Thoracic aorta (tissue), 2 donors: Measurements from ENCODE around the gene ZBTB5. TPM values are rescaled to one million over a fixed set of nuclear protein-coding genes. Genes with fewer than 3 reads are reported as not detected.

Source experiments
- ATAC-seq: fragments of 150-250 bp; one replicate; pipeline ENCODE4 v1.8.0; 2017; ENCODE audit warnings: low read depth; ENCODE audit not compliant: insufficient number of reproducible peaks, low FRiP score
- DNase-seq: peaks from one replicate; pipeline ENCODE4 v3.0.0-alpha.2; 2020; ENCODE audit warnings: low spot score
- H3K27ac ChIP-seq, 2 donors: fragments of 200-600 bp; sonication (generic); 1 replicate in 1 of 2; 2 replicates in 1 of 2; pipeline ENCODE4 v1.5.1; 2016; ENCODE audit warnings: mild to moderate bottlenecking in 2 of 2, moderate library complexity in 2 of 2
- H3K27me3 ChIP-seq: fragments of 200-600 bp; sonication (generic); replicated peaks from 2 replicates; pipeline ENCODE4 v1.6.0; 2016; ENCODE audit warnings: mild to moderate bottlenecking; ENCODE audit not compliant: insufficient read depth
- H3K36me3 ChIP-seq: fragments of 200-600 bp; sonication (generic); one replicate; pipeline ENCODE4 v1.5.1; 2016
- H3K4me1 ChIP-seq, 2 donors: fragments of 200-600 bp; sonication (generic); 1 replicate in 1 of 2; 2 replicates in 1 of 2; pipeline versions ENCODE4 v1.5.1 to v1.6.0; 2016; ENCODE audit warnings: low read depth in 2 of 2, mild to moderate bottlenecking in 1 of 2; ENCODE audit not compliant: control insufficient read depth in 1 of 2
- H3K4me3 ChIP-seq: fragments of 200-600 bp; sonication (generic); 2 replicates; pipeline ENCODE4 v1.5.1; 2016; ENCODE audit warnings: mild to moderate bottlenecking
- H3K9me3 ChIP-seq: fragments of 200-600 bp; sonication (generic); 2 replicates; pipeline ENCODE4 v1.5.1; 2016
- CTCF ChIP-seq: fragments of 200-600 bp; sonication (generic); IDR thresholded peaks from one replicate; pipeline ENCODE4 v1.5.1; 2019; ENCODE audit warnings: antibody characterized with exemption
- total RNA-seq, 2 donors: library from RNA; depleted of rRNA; stranded (reverse); fragments of >200 nt; gene quantifications; one replicate each; pipeline versions ENCODE4 v1.1.0 to v1.2.3, GENCODE V29; 2016

Gene ZBTB5
- total RNA-seq, 2 donors from 2014 or later, result 8.3 to 15.0 TPM

DNA sequence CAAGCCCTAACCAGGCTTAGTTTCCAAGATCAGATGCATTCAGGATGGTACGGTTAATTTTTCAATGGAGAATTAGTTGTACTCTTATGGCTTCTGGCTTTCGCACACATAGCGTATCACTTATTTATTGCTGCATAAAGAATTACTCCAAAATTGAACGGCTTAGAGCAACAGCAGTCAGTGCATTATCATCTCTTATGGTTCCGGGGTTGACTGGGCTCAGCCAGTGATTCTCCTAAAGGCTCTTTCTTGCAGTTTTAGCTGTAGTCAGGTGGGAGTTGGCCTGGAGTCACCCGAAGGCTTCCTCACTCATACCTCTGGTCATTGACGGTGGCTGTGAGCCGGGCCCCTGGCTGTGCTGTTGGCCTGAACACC is 43.3 kb downstream of the ZBTB5 start:
- no peak for ATAC-seq
- H3K27ac ChIP-seq, result peak overlapping the region; percentile 59 to 71
- no peaks in the 10 kb centered on the region for H3K9me3 ChIP-seq
- peak overlapping the region; percentile 95 for H3K4me3 ChIP-seq
- no peak for TF ChIP-seq CTCF
- DNase-seq, result no peak
- peaks cover 11 to 31% of the 10 kb centered on the region in 2 donors for H3K4me1 ChIP-seq
- no peaks in the 10 kb centered on the region for H3K27me3 ChIP-seq
- H3K36me3 ChIP-seq, result no peaks in the 10 kb centered on the region

- no peaks in the 10 kb centered on the region for H3K36me3 ChIP-seq
- no peak for ATAC-seq
- H3K4me1 ChIP-seq, result peaks cover 11 to 29% of the 10 kb centered on the region in 2 donors
- no peak overlapping the region for H3K27ac ChIP-seq
- DNase-seq, result no peak
- H3K4me3 ChIP-seq, result no peak overlapping the region
- H3K27me3 ChIP-seq, result no peaks in the 10 kb centered on the region
- no peaks in the 10 kb centered on the region for H3K9me3 ChIP-seq
- TF ChIP-seq CTCF, result no peak
These were observed 44.7 kb downstream of the ZBTB5 start for GRCh38 chr9:37420271-37421215.

GRCh38 chr9:37419204-37419603 is 46.0 kb downstream of the ZBTB5 start:
- ATAC-seq, result no peak
- H3K27me3 ChIP-seq, result no peaks in the 10 kb centered on the region
- no peaks in the 10 kb centered on the region for H3K9me3 ChIP-seq
- no peak overlapping the region for H3K27ac ChIP-seq
- TF ChIP-seq CTCF, result no peak
- no peak overlapping the region for H3K4me3 ChIP-seq
- no peaks in the 10 kb centered on the region for H3K36me3 ChIP-seq
- no peak for DNase-seq
- peaks cover 11 to 25% of the 10 kb centered on the region in 2 donors for H3K4me1 ChIP-seq

- Histone ChIP-seq H3K36me3 (no peaks in the 10 kb centered on the region), H3K27me3 (no peaks in the 10 kb centered on the region), H3K4me3 (no peak overlapping the region), H3K4me1 (peaks cover 0 to 14% of the 10 kb centered on the region in 2 donors), H3K27ac (no peak overlapping the region), H3K9me3 (no peaks in the 10 kb centered on the region)
- TF ChIP-seq CTCF, result no peak
- DNase-seq (no peak), ATAC-seq (no peak)
These were observed 47.2 kb downstream of the ZBTB5 start for GRCh38 chr9:37417857-37418618.

DNA sequence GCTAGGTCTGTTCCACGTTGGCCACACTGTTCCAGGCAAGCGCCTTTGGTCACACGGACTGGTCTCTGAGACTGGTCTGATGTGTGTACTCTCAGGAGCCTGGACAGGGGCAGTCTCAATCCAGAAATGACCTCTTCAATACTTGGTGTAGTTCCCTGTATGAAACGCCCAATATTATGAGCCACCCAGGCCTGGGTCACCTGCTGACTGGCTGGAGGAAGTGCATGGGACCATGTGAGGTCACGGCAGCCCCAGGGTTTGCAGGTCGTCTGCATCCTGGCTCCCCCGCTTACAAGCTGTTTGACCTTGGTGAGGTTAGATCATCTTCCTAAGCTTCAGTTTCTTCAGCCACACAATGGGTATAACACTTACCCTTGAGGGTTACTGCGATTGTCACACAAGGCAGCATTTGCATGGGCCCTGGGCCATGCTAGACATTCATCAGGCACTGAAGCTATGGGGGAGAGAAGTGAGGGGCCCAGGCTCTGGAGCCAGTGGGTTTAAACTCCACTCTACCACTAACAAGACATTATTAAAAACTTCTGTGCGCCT is 47.9 kb downstream of the ZBTB5 start:
- no peak overlapping the region for H3K4me3 ChIP-seq
- H3K27ac ChIP-seq, result no peak overlapping the region
- no peaks in the 10 kb centered on the region for H3K27me3 ChIP-seq
- H3K4me1 ChIP-seq, result peaks cover 0 to 14% of the 10 kb centered on the region in 2 donors
- ATAC-seq, result no peak
- no peak for DNase-seq
- TF ChIP-seq CTCF, result no peak
- H3K36me3 ChIP-seq, result no peaks in the 10 kb centered on the region
- no peaks in the 10 kb centered on the region for H3K9me3 ChIP-seq
